HEK293 (cell line): ENCODE data around the gene XG.

Experiments used
- CTCF ChIA-PET: fragments of 350-600 bp; formaldehyde crosslinking; extraction: SDS; loops from one replicate; lab custom pipeline; 2021; ENCODE audit warnings: antibody characterized with exemption; lab: Yijun Ruan, JAX
- POLR2A ChIA-PET: fragments of 300-600 bp; formaldehyde crosslinking; extraction: SDS; loops from one replicate; lab custom pipeline; 2020; ENCODE audit warnings: antibody characterized with exemption, inconsistent platforms; lab: Yijun Ruan, JAX
- H3K27ac ChIP-seq: fragments of 200-500 bp; sonication (Bioruptor generic); 2 replicates; pipeline ENCODE4 v1.5.1; 2014; ENCODE audit warnings: low read depth, low read length, control low read depth, inconsistent platforms; ENCODE audit errors: extremely low read depth
- H3K36me3 ChIP-seq, 2 experiments: fragments of 200-500 bp in 1 of 2; sonication (Bioruptor generic) in 1 of 2; 1 replicate in 1 of 2; 2 replicates in 1 of 2; pipeline ENCODE4 v1.5.1; 2014 to 2017; ENCODE audit warnings: inconsistent platforms in 2 of 2, low read length in 2 of 2; ENCODE audit not compliant: control insufficient read depth in 2 of 2, insufficient read depth in 1 of 2
- H3K4me1 ChIP-seq: fragments of 200-500 bp; sonication (Bioruptor generic); 2 replicates; pipeline ENCODE4 v1.5.1; 2014; ENCODE audit warnings: mild to moderate bottlenecking, low read length, inconsistent platforms; ENCODE audit not compliant: control insufficient read depth, insufficient read depth
- H3K4me3 ChIP-seq: 2 replicates; pipeline ENCODE4 v1.5.1; 2011; ENCODE audit warnings: low read depth, mild to moderate bottlenecking, control low read depth, low read length, moderate library complexity
- H3K9me3 ChIP-seq: fragments of 200-500 bp; sonication (Bioruptor generic); 2 replicates; pipeline ENCODE4 v1.5.1; 2014; ENCODE audit warnings: low read depth, low read length, inconsistent platforms; ENCODE audit not compliant: control insufficient read depth, insufficient read depth
- BCL11A ChIP-seq: fragments of 450-650 bp; formaldehyde crosslinking; IDR thresholded peaks from 2 replicates; pipeline ENCODE4 v1.5.1; 2016; ENCODE audit warnings: low read depth, missing biosample characterization, missing genetic modification characterization
- BCL6B ChIP-seq: fragments of 450-650 bp; formaldehyde crosslinking; IDR thresholded peaks from 2 replicates; pipeline ENCODE4 v1.5.1; 2017; ENCODE audit warnings: missing biosample characterization, missing genetic modification characterization
- GLI2 ChIP-seq: fragments of 450-650 bp; formaldehyde crosslinking; IDR thresholded peaks from 2 replicates; pipeline ENCODE4; 2017; ENCODE audit warnings: missing biosample characterization, missing genetic modification characterization, low read depth, borderline replicate concordance
- PRDM1 ChIP-seq: fragments of 450-650 bp; formaldehyde crosslinking; IDR thresholded peaks from 2 replicates; pipeline ENCODE4; 2016; ENCODE audit warnings: missing biosample characterization, missing genetic modification characterization
- TCF7L2 ChIP-seq: IDR thresholded peaks from 2 replicates; pipeline ENCODE4 v1.6.1; 2011; ENCODE audit warnings: low read depth, mild to moderate bottlenecking, inconsistent platforms, low read length, moderate library complexity, borderline replicate concordance
- ZBTB44 ChIP-seq: fragments of 450-650 bp; IDR thresholded peaks from 2 replicates; pipeline ENCODE4 v1.5.1; 2018; ENCODE audit warnings: missing biosample characterization, mild to moderate bottlenecking, missing genetic modification characterization
- ZBTB7A ChIP-seq: fragments of 450-650 bp; formaldehyde crosslinking; IDR thresholded peaks from 2 replicates; pipeline ENCODE4 v1.5.1; 2016; ENCODE audit warnings: low read depth, missing biosample characterization, missing genetic modification characterization
- ZFHX2 ChIP-seq: fragments of 450-650 bp; formaldehyde crosslinking; conservative IDR thresholded peaks from 2 replicates; pipeline ENCODE4 v1.5.1; 2016; ENCODE audit warnings: missing biosample characterization, missing genetic modification characterization
- ZNF202 ChIP-seq: fragments of 450-650 bp; formaldehyde crosslinking; IDR thresholded peaks from 2 replicates; pipeline ENCODE4 v1.5.1; 2016; ENCODE audit warnings: missing biosample characterization, missing genetic modification characterization, borderline replicate concordance
- ZNF23 ChIP-seq: fragments of 450-650 bp; formaldehyde crosslinking; IDR thresholded peaks from 2 replicates; pipeline ENCODE4 v1.5.1; 2016; ENCODE audit warnings: missing biosample characterization, missing genetic modification characterization, borderline replicate concordance
- ZNF302 ChIP-seq: fragments of 450-650 bp; formaldehyde crosslinking; IDR thresholded peaks from 2 replicates; pipeline ENCODE4 v1.5.1; 2016; ENCODE audit warnings: missing biosample characterization, missing genetic modification characterization, low read depth
- ZNF530 ChIP-seq: fragments of 450-650 bp; formaldehyde crosslinking; IDR thresholded peaks from 2 replicates; pipeline ENCODE4 v1.5.1; 2016; ENCODE audit warnings: low read depth, missing biosample characterization, missing genetic modification characterization
- ZNF560 ChIP-seq: fragments of 450-650 bp; formaldehyde crosslinking; IDR thresholded peaks from 2 replicates; pipeline ENCODE4 v1.5.1; 2017; ENCODE audit warnings: missing biosample characterization, missing genetic modification characterization, borderline replicate concordance
- ZNF629 ChIP-seq: fragments of 450-650 bp; formaldehyde crosslinking; IDR thresholded peaks from 2 replicates; pipeline ENCODE4 v1.5.1; 2017; ENCODE audit warnings: missing biosample characterization, missing genetic modification characterization
- ZNF654 ChIP-seq: fragments of 450-650 bp; formaldehyde crosslinking; IDR thresholded peaks from 2 replicates; pipeline ENCODE4 v1.5.1; 2016; ENCODE audit warnings: low read depth, missing biosample characterization, missing genetic modification characterization
- ZNF670 ChIP-seq: fragments of 450-650 bp; formaldehyde crosslinking; IDR thresholded peaks from 2 replicates; pipeline ENCODE4 v1.5.1; 2016; ENCODE audit warnings: missing biosample characterization, missing genetic modification characterization, low read depth
- ZNF747 ChIP-seq: fragments of 450-650 bp; formaldehyde crosslinking; IDR thresholded peaks from 2 replicates; pipeline ENCODE4 v1.5.1; 2016; ENCODE audit warnings: missing biosample characterization, missing genetic modification characterization
- TF ChIP-seq, protein P1 (sequence below): fragments of 450-650 bp; formaldehyde crosslinking; IDR thresholded peaks from 2 replicates; pipeline ENCODE4 v1.5.1; 2016; ENCODE audit warnings: missing biosample characterization, missing genetic modification characterization
- TF ChIP-seq, protein P2 (sequence below): fragments of 450-650 bp; IDR thresholded peaks from 2 replicates; pipeline ENCODE4 v1.5.1; 2018; ENCODE audit warnings: missing biosample characterization, missing genetic modification characterization

The XG gene

GRCh38 chrX:2712890-2713840 lies 38.7 kb upstream of the XG start (continued):
- TF ChIP-seq BCL11A (tag by site-specific recombination): no peak
- TF ChIP-seq ZNF202 (tag by site-specific recombination): no peak
- no peak for TF ChIP-seq PRDM1 (tag by site-specific recombination)
- TF ChIP-seq ZNF23 (tag by site-specific recombination): no peak
- TF ChIP-seq, protein P1, sequence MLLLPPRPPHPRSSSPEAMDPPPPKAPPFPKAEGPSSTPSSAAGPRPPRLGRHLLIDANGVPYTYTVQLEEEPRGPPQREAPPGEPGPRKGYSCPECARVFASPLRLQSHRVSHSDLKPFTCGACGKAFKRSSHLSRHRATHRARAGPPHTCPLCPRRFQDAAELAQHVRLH: no peak

GRCh38 chrX:2714551-2714950 lies 37.3 kb upstream of the XG start:
- Histone ChIP-seq H3K9me3 (no peaks in the 10 kb centered on the region), H3K4me1 (no peaks in the 10 kb centered on the region), H3K27ac (no peak overlapping the region), H3K4me3 (no peak overlapping the region), H3K36me3 (peaks cover 34 to 67% of the 10 kb centered on the region in 2 experiments)
- POLR2A ChIA-PET: no interaction called here
- TF ChIP-seq, protein P2, sequence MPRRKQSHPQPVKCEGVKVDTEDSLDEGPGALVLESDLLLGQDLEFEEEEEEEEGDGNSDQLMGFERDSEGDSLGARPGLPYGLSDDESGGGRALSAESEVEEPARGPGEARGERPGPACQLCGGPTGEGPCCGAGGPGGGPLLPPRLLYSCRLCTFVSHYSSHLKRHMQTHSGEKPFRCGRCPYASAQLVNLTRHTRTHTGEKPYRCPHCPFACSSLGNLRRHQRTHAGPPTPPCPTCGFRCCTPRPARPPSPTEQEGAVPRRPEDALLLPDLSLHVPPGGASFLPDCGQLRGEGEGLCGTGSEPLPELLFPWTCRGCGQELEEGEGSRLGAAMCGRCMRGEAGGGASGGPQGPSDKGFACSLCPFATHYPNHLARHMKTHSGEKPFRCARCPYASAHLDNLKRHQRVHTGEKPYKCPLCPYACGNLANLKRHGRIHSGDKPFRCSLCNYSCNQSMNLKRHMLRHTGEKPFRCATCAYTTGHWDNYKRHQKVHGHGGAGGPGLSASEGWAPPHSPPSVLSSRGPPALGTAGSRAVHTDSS (tag by site-specific recombination): no peak
- no peak for TF ChIP-seq TCF7L2
- no peak for TF ChIP-seq ZNF654 (tag by site-specific recombination)
- no peak for TF ChIP-seq ZFHX2 (tag by site-specific recombination)
- no peak for TF ChIP-seq ZNF560
- TF ChIP-seq ZBTB44 (tag by site-specific recombination): no peak
- no peak for TF ChIP-seq ZNF747 (tag by site-specific recombination)
- no peak for TF ChIP-seq ZNF302 (tag by site-specific recombination)
- TF ChIP-seq BCL6B (tag by site-specific recombination): no peak
- TF ChIP-seq GLI2 (tag by site-specific recombination): no peak
- TF ChIP-seq ZNF530 (tag by site-specific recombination): no peak
- TF ChIP-seq, protein P1: no peak
- CTCF ChIA-PET: no interaction called here

- Histone ChIP-seq H3K4me1 (no peaks in the 10 kb centered on the region), H3K36me3 (peaks cover 39 to 73% of the 10 kb centered on the region in 2 experiments), H3K4me3 (no peak overlapping the region), H3K27ac (no peak overlapping the region), H3K9me3 (no peaks in the 10 kb centered on the region)
- CTCF ChIA-PET: no interaction called here
- POLR2A ChIA-PET: no interaction called here
- TF ChIP-seq ZNF670 (tag by site-specific recombination) (no peak), ZBTB7A (tag by site-specific recombination) (no peak), ZNF629 (tag by site-specific recombination) (no peak)
Measured at GRCh38 chrX:2715066-2715600, 36.7 kb upstream of the XG start.
